Measurements from ENCODE around the gene MDGA2.
"Not testable (repeated sequence)": the region's sequence is repeated elsewhere in the genome, so short reads cannot be mapped to it uniquely, and the experiment has no call there.

Gene MDGA2

DNA sequence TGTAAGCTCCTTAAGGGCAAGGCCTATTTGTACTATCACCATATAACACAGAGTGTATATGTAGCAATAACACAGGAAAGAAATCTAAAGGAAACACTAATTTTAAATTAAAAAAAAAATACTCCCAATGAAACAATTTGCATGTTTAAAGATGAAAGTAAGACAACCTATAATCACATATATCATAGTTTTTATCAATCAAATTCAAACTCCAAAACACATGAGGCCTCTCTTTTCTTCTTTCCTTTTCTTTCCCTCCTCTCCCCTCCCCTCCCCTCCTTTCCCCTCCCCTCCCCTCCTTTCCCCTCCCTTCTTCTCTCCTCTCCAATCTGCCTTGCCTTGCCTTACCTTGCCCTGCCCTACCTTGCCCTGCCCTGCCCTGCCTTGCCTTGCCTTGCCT is 618.0 kb downstream of the MDGA2 start:
- DNase-seq: no peak

- no peak for DNase-seq
Observed at GRCh38 chr14:47044841-47045240, 630.6 kb downstream of the MDGA2 start.

DNA sequence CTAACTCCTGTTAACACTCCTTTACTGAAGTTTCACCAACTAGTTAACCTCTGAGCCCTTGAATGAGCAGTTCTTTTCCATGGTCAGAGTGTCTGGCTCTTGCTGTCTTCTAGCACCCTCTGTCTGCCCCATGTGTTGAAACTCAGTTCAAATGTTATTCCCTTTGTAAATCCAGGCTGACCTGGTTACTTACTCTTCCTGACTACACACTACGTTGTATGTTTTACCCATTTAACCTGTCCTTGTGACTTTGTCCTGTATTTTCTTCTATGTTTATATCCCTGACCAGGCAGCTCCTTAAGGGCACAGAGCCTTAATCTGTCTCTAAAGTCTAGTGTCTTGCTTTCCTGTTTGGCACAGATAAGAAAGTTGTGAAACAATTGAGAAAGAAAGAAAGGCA is 634.9 kb downstream of the MDGA2 start:
- no peak for DNase-seq

- DNase-seq: no peak
Observed at GRCh38 chr14:47039336-47039735, 636.1 kb downstream of the MDGA2 start.

- no peak for DNase-seq
Observed at GRCh38 chr14:47022721-47023120, 652.7 kb downstream of the MDGA2 start.

DNA sequence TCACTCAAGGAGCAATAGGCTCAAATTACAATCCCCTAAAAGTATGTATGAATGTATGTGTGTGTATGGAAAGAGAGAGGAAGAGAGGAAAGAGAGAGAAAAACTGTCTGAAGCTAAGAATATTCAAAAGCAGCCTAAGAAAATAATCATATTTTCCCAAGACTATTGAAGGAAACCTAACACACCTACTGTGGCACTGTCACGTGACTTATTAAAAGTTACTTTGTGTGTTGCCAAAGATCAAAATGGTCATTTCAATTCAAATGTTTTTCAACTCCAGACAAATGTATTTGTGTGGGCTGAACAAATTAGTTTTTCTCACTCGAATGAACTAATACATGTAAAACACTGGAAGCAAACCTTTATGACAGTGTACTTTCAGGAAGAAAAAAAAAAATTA is 654.9 kb downstream of the MDGA2 start:
- DNase-seq: no peak

DNA sequence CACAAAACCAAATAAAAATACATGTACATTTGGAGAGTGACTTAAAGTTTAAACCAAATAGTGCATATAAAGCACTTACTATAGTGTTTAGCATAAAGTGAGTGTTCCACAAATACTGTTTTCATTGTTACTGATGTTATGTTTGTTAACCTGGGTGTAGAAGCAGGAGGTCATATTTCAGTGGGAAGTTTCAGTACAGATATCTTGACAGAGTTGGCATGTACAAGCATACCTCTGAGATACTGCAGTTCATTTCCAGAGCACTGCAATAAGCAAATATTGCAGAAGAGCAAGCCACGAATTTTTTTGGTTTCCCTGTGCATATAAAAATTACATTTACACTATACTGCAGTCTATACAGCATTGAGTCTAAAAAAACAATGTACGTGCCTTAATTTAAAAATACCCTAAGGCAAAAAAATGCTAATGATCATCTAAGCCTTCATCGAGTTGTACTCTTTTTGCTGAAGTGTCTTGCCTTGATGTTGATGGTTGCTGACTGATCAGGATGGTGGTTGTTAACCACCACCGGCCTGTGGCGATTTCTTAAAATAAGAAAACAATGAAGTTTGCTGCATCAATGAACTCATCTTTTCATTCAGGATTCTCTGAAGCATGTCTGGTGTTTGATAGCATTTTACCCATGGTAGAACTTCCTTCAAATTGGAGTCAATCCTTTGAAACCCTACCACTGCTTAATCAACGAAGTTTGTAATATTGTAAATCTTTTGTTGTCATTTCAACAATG is 662.7 kb downstream of the MDGA2 start:
- no peak for DNase-seq

GRCh38 chr14:47009615-47010014 is 665.8 kb downstream of the MDGA2 start:
- no peak for DNase-seq

GRCh38 chr14:47008732-47009131 is 666.7 kb downstream of the MDGA2 start:
- DNase-seq: no peak

- no peak for DNase-seq
Observed at GRCh38 chr14:46999661-47000060, 675.7 kb downstream of the MDGA2 start.

DNA sequence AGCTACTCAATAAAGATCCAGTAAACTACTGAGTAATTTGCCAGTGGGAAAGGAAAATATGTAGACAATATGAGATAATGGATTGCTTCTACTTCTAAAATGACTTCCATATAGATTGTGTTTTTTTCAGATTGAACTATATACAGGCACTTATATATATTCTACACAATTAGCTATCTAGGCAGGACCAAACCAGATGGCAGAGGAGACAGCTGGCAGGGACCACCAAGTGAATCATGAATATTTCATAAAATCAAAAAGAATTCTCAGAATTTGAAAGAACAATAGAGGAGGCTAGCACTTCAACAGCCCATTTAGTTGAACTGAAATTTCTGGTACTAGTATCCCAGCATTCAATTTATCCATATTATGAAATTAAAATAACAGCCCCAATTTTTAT is 685.8 kb downstream of the MDGA2 start:
- DNase-seq: no peak

DNA sequence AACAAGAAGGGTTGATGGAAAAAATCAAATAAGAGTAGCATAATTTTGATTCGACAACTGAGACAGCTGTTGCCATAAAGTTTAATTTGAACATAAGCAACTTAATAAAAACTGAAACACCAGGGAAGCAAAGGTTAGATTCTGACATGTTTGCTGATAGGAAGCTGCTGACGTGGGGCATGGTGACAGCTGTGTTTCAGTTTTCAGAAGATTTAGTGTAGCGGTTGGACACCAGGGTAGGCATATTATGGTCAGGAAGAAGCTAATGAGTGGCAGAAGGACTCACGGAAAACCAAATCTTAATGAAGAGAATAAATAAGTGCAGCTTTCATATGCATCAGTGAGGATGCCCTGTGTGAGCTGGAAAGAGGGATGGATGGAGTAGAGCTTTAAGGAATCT is 687.1 kb downstream of the MDGA2 start:
- no peak for DNase-seq

- no peak for DNase-seq
Observed at GRCh38 chr14:46985529-46986380, 689.6 kb downstream of the MDGA2 start.

GRCh38 chr14:46973295-46973694 is 702.1 kb downstream of the MDGA2 start:
- no peak for DNase-seq

GRCh38 chr14:46964378-46964777 is 711.0 kb downstream of the MDGA2 start:
- DNase-seq: no peak

GRCh38 chr14:46951103-46951502 is 724.3 kb downstream of the MDGA2 start:
- DNase-seq: no peak

DNA sequence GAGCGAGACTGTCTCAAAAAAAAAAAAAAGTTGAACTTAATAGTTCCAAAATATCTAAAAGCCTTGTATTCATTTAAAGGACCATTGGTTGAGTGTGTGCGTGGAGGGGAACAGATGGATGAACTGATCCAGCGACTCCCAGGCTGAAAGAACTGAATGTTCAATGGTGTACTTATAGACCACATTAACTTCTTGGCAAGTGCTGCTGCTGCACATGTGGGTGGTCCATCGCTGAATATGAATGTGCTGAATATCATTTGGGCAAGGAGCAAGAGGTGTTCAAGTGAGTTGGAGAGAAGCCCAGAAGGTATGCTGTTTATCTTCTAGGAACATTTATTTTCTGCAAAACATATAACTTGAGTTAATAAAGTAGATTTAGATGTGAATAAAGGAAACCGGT is 734.8 kb downstream of the MDGA2 start:
- DNase-seq: no peak

DNA sequence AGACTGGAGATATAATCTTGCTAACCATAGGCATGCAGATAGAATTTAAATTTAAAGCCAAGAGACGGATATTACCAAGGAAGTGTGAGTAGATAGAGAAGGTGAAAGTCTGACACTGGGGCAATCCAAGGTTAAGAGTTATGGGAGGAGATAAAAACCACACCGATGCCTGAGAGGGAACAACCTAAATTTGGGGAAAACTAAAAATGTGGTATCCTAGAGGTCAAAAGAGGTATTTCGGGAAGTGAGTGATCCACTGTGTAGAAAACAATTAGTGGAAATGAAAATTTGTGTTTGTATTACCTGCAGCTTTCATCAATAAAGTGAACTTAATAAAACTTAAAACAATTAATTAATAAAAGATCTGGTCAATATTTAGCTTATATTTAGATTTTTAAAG is 754.9 kb downstream of the MDGA2 start:
- DNase-seq: no peak

- DNase-seq: not testable (repeated sequence)
Observed at GRCh38 chr14:46915539-46915938, 759.9 kb downstream of the MDGA2 start.

GRCh38 chr14:46902837-46903236 is 772.6 kb downstream of the MDGA2 start:
- DNase-seq: no peak

- no peak for DNase-seq
Observed at GRCh38 chr14:46894476-46894875, 780.9 kb downstream of the MDGA2 start.

DNA sequence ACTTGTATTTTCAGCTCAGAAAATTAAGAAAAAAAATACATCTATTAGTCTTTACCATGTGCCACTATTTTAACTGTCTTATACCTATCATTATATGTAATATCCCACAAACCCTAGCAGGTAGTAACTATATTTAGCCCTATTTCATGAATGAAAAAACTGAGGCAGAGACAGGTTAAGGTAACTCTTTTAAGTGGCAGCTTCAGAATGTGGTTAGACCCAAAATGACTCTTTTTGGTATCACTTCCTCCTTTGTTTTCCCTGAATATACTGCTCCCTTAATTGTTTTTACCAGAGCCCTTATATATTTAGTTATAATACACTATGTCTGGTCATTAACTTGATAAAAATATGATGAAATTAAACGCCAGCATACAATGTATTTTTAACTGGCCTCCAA is 788.3 kb downstream of the MDGA2 start:
- DNase-seq: no peak

- no peak for DNase-seq
Observed at GRCh38 chr14:46885566-46885965, 789.8 kb downstream of the MDGA2 start.

DNA sequence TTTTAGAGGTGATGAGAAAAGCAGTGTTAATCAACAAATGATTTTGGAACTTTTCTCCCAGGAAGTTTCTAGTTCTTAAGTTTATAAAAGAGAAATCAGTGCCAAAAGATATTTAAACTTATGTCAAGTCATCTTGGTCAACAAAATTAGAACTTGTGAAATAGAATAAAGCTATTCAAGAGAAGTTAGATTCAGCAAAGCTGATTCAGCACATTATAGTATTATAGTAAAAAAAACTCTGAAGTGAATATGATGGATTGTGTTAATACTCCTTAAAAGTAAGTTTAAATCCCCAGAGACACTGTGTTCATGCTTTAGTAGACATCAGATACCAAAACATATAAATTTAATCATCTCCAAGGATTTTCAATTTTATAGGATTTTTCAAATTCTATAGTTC is 813.7 kb downstream of the MDGA2 start:
- no peak for DNase-seq

Measured in NCI-H2227 treated with DMSO at 0.1 percent for 48 hours (cell line).